ENCODE data around the gene TRAFD1.
A peak's percentile ranks its signal among the peaks of the same experiment; 100 is the strongest.

The TRAFD1 gene

DNA sequence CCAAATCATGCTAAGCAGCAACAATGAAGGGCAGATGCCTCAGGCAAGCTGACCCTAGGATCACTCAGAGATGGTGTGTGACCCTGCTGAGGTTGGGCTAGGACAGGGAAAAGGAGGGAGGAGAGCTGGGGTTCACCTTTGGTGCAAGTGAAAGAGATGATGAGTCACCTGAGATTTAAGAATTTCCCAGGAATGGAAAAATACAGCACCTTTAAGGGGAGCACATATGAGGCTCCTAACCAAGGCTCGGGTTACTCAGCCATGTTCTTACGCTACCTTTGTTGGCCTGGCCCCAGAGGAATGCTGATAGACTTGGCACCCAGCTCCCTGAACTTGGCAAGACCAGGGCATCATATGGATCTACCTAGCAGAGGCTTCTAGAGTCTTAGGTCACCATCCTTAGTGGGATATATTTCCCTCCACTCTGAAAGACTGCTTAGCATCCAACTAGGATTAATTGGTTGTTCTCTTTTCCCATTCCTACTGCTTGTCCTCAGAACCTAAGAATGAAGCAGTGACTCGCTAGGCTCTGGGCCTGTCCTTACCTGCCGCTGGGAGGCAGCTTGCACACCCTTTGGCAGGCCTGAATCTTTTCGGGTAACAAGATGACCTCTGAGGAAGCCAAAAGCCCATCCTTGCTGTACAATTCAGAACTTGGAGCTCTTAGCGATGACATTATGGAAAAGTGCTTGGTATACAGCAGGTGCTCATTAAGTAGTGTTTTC is 12.8 kb upstream of the TRAFD1 start:
- Histone ChIP-seq H4K20me1 (ENCODE audit: low read depth, low read length) (no peaks in the 10 kb centered on the region), H3K9ac (ENCODE audit: low read length) (no peak overlapping the region), H3K27me3 (ENCODE audit: low read length) (no peaks in the 10 kb centered on the region), H2AFZ (ENCODE audit: low read depth, low read length, severe bottlenecking) (no peak overlapping the region), H3K27ac (ENCODE audit: low read depth, low read length) (no peak overlapping the region), H3K9me3 (ENCODE audit: insufficient read depth, low read length) (no peaks in the 10 kb centered on the region), H3K36me3 (ENCODE audit: low read length) (no peaks in the 10 kb centered on the region), H3K79me2 (ENCODE audit: insufficient read depth, low read length) (peaks cover 14% of the 10 kb centered on the region), H3K9me2 (replicated peaks; ENCODE audit: insufficient read depth, low read length) (no peaks in the 10 kb centered on the region), H3F3A (ENCODE audit: insufficient read depth) (peaks cover 11% of the 10 kb centered on the region), H3K4me3 (ENCODE audit: insufficient read depth, low read length, poor library complexity, severe bottlenecking) (no peak overlapping the region), H3K4me2 (ENCODE audit: low read depth, low read length, poor library complexity, severe bottlenecking) (no peak overlapping the region)
- no peak for TF ChIP-seq EZH2phosphoT487 (conservative IDR thresholded peaks at IDR 0.05; ENCODE audit: low read length)
- TF ChIP-seq, protein P1, sequence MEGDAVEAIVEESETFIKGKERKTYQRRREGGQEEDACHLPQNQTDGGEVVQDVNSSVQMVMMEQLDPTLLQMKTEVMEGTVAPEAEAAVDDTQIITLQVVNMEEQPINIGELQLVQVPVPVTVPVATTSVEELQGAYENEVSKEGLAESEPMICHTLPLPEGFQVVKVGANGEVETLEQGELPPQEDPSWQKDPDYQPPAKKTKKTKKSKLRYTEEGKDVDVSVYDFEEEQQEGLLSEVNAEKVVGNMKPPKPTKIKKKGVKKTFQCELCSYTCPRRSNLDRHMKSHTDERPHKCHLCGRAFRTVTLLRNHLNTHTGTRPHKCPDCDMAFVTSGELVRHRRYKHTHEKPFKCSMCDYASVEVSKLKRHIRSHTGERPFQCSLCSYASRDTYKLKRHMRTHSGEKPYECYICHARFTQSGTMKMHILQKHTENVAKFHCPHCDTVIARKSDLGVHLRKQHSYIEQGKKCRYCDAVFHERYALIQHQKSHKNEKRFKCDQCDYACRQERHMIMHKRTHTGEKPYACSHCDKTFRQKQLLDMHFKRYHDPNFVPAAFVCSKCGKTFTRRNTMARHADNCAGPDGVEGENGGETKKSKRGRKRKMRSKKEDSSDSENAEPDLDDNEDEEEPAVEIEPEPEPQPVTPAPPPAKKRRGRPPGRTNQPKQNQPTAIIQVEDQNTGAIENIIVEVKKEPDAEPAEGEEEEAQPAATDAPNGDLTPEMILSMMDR (IDR thresholded peaks at IDR 0.05; ENCODE audit: insufficient read depth, low read length, poor library complexity, severe bottlenecking) = no peak

DNA sequence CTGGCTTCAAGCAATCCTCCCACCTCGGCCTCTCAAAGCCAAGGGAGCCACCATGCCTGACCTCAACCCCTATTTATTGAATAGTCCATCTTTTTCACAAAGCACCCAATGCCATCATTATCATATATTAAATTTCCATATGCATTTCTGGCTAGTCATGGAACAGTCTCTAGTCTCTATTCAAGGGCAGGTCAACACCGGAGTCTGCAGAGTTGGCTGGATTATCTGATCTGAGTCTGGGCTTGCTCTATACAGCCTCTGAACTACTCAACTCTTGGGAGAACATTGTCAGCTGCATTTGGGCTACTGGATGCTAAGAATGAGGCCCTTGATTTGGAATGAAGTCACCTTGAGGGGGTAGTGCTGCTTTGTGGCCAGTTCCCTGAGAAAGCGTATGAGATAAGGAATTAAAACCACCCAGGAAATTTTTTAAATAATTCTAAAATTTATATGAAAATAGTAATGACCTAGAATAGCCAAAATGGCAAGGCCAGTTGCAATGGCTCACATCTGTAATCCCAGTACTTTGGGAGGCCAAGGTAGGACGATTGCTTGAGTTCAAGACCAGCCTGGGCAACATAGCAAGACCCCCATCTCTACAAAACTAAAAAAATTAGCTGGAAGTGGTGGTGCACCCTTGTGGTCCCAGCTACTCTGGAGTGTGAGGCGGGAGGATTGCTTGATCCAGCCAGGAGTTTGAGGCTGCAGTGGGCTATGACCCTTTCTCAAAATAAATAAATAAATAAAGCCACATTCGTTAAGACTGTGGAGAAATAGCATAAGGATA is 9.9 kb upstream of the TRAFD1 start:
- no peaks in the 10 kb centered on the region for H4K20me1 ChIP-seq (ENCODE audit: low read depth, low read length)
- H3K9me2 ChIP-seq (replicated peaks; ENCODE audit: insufficient read depth, low read length) = no peaks in the 10 kb centered on the region
- H3K36me3 ChIP-seq (ENCODE audit: low read length) = no peaks in the 10 kb centered on the region
- no peak overlapping the region for H3K4me3 ChIP-seq (ENCODE audit: insufficient read depth, low read length, poor library complexity, severe bottlenecking)
- no peak for TF ChIP-seq EZH2phosphoT487 (conservative IDR thresholded peaks at IDR 0.05; ENCODE audit: low read length)
- TF ChIP-seq, protein P1 (IDR thresholded peaks at IDR 0.05; ENCODE audit: insufficient read depth, low read length, poor library complexity, severe bottlenecking) = no peak
- H3K9ac ChIP-seq (ENCODE audit: low read length) = no peak overlapping the region
- H3K27ac ChIP-seq (ENCODE audit: low read depth, low read length) = no peak overlapping the region
- H3K27me3 ChIP-seq (ENCODE audit: low read length) = no peaks in the 10 kb centered on the region
- H3K4me2 ChIP-seq (ENCODE audit: low read depth, low read length, poor library complexity, severe bottlenecking) = no peak overlapping the region
- no peak overlapping the region for H2AFZ ChIP-seq (ENCODE audit: low read depth, low read length, severe bottlenecking)
- H3K9me3 ChIP-seq (ENCODE audit: insufficient read depth, low read length) = no peaks in the 10 kb centered on the region
- H3K79me2 ChIP-seq (ENCODE audit: insufficient read depth, low read length) = no peaks in the 10 kb centered on the region
- H3F3A ChIP-seq (ENCODE audit: insufficient read depth) = peaks cover 2% of the 10 kb centered on the region

DNA sequence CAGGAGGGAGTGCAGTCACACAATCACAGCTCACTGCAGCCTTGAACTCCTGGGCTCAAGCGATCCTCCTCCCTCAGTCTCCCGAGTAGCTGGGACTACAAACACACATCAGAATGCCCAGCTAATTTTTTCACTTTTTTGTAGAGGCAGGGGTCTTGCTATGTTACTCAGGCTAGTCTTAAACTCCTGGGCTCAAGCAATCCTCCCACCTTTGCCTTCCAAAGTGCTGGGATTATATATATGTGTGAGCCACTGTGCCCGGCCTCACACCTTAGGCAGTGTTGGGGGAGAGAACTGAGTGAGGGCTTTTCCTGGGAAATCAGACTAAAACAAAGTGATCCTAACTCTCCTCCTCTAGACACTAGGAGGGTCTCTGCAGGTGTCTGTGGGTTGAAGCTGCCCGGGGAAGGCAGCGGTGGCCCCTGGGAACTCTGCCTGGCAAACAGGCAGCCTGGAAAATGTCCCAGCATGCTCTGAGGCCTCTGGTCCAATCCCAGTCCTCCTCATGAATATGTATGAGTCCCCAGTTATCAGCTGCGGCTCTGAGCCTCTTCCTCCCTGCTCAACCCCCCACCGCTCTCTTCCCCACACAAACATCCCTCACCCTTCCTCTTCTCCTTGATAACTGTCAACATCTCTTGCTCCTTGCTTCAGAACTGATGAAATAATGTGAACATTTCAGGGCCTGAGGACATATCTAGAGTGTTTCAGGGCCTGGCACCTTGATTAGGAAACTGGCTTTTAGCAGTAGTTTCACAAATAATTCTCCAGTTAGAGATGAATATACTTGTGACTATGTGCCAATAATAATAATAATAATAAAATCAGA is 8.9 kb upstream of the TRAFD1 start:
- Histone ChIP-seq H4K20me1 (ENCODE audit: low read depth, low read length) (no peaks in the 10 kb centered on the region), H3K4me2 (ENCODE audit: low read depth, low read length, poor library complexity, severe bottlenecking) (peak overlapping the region; percentile 7), H3F3A (ENCODE audit: insufficient read depth) (no peaks in the 10 kb centered on the region), H3K79me2 (ENCODE audit: insufficient read depth, low read length) (no peaks in the 10 kb centered on the region), H3K9ac (ENCODE audit: low read length) (no peak overlapping the region), H3K27me3 (ENCODE audit: low read length) (no peaks in the 10 kb centered on the region), H2AFZ (ENCODE audit: low read depth, low read length, severe bottlenecking) (peak overlapping the region; percentile 82), H3K9me2 (replicated peaks; ENCODE audit: insufficient read depth, low read length) (no peaks in the 10 kb centered on the region), H3K4me3 (ENCODE audit: insufficient read depth, low read length, poor library complexity, severe bottlenecking) (no peak overlapping the region), H3K36me3 (ENCODE audit: low read length) (no peaks in the 10 kb centered on the region), H3K27ac (ENCODE audit: low read depth, low read length) (no peak overlapping the region), H3K9me3 (ENCODE audit: insufficient read depth, low read length) (no peaks in the 10 kb centered on the region)
- TF ChIP-seq, protein P1 (IDR thresholded peaks at IDR 0.05; ENCODE audit: insufficient read depth, low read length, poor library complexity, severe bottlenecking) = no peak
- no peak for TF ChIP-seq EZH2phosphoT487 (conservative IDR thresholded peaks at IDR 0.05; ENCODE audit: low read length)

All from SU-DHL-6 (cell line).